ENCODE results near the gene PIK3R3.

The PIK3R3 gene

DNA sequence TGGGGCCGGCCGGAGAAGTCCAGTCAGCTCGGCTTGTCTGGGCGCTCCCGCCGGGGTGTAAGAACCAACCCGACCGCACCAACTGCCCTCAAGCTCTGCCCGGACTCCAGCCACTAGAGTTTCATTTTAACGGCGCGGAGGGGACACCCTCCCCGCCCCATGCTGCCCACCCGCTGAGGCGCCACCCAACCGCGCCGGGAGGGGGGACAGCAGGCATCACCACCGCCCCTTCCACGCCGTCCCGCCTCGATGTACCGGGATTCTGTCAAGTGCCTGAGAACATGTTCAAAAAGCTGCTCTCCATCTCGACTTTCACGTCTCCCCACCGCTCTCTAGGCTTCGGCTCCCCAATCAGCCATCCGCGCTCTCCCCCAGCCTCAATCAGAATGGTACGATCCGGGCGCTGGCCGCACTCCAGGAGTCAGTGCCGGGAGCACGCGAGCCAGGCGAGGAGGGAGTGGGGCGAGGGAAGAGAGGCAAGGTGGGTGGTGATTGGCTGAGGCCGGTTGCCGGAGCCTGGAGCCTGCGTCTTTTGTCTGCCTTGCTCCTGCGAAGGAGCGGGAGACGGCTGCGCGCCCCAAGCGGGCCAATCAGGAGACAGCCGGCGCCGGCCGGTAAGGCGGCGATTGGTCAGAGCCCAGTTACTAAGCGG, at the start of gene PIK3R3:
Gene PIK3R3, minus strand, starts transcription at position 101 of the 652 bp plus-strand sequence. CDS start 677 bp downstream, outside the sequence.
- DNase-seq = peak; percentile 99

DNA sequence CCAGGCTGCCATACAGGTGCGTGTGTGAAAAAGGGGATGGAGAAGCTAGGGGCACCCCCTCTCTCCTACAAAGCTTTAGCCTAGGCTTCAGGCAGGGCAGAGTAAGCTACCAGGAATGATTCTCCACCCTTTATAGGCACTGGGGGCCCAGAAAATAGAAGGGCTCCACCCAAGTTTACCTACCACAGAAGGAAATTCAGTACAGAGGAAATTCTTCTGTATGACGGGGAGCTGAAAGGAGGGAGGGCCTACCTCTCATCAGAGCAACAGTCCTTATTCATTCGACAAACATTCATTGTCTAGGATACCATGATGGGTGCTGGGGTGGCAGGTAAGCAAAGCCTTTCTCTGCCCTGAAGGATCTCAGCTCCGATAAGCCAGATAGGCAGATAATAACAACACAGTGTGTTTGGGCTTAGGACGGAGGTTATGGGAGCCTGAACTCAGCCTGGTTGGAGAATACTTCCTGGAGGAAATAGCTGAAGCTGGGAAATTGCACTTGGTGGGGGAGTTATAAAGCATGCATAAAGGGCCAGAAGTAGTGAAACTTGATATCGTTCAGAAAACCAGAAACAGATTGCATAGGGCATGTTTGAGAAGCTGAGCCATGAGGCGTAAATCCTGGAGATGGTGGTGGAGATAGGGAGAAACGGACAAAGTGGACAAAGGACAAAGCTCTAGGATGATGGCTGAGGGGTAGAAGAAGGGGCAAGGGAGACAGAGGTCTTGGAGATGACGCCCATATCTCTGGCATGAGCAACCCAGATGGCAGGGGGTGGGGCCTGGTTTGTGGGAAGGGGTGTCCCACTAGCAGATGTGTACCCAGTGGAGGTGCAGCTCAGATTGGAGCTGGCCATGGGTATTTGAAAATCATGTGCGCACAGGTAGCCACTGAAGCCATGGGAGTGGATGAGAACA, 49.2 kb upstream of the PIK3R3 start:
- no peak for DNase-seq

- no peak for DNase-seq
These were observed 47.7 kb upstream of the PIK3R3 start for GRCh38 chr1:46180082-46180616.

- peak; percentile 86 for DNase-seq
These were observed 47.0 kb upstream of the PIK3R3 start for GRCh38 chr1:46179138-46180081.

GRCh38 chr1:46176211-46176865, 43.9 kb upstream of the PIK3R3 start, which contains the start of gene P3R3URF:
Gene P3R3URF, minus strand, starts transcription at chr1:46176488. Its CDS starts 17 bp downstream, at chr1:46176471.
- no peak for DNase-seq

GRCh38 chr1:46175243-46175642, 42.8 kb upstream of the PIK3R3 start:
- no peak for DNase-seq

DNA sequence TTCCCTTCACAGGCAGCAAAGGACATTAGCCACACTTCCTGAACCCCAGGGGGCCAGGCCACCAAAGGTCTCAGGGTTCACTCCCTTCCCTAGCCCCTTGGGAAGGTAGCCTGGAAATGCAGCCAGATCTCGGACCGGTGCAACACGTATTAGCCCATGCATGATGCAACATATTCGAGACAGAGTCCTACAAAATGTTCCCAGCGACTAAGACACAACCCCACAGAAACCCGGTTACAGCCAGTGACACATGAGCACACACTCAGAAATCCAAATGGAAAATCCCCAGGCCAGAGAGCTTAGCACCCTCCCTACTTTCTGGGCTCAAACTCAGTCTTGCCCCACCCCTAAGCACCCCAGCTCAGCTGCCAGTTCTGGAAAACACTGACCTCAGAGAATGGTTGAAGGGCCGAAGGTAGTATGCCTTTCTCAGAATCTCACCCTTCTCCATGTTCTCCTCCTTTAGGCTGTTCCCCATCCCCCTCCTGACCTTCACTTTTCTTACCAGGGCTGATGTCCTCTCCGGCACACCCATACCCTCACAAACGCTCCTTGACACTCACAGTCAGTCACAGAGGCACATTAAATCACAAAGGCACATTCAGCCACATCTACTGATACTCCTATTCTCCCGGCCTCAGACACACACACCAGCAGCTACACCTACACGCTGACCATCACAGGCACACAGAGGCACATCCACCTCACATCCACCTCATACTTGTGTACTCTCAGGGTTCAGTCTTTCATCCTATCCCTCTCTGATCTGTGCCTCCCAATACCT, 42.2 kb upstream of the PIK3R3 start, which contains the start of gene TSPAN1:
Gene TSPAN1, plus strand, starts transcription at position 640 of the 784 bp plus-strand sequence. CDS start 6,021 bp downstream, outside the sequence.
- DNase-seq = no peak

- DNase-seq = no peak
These were observed 41.0 kb upstream of the PIK3R3 start for GRCh38 chr1:46173361-46173856.

DNA sequence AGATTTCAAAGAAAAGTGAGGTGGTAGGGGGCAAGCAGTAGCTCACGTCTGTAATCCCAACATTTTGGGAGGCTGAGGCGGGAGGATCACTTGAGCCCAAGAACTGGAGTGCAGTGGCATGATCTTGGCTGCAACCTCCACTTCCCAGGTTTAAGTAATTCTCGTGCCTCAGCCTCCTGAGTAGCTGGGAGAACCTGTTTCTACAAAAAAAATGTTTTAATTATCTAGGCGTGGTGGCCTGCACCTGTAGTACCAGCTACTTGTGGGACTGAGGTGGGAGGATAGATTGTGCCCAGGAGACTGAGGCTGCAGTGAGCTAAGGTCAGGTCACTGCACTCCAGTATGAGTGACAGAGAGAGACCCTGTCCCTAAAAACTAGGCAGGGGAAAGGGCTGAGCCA, 39.9 kb upstream of the PIK3R3 start:
- DNase-seq = no peak

GRCh38 chr1:46171871-46172270, 39.4 kb upstream of the PIK3R3 start:
- no peak for DNase-seq

DNA sequence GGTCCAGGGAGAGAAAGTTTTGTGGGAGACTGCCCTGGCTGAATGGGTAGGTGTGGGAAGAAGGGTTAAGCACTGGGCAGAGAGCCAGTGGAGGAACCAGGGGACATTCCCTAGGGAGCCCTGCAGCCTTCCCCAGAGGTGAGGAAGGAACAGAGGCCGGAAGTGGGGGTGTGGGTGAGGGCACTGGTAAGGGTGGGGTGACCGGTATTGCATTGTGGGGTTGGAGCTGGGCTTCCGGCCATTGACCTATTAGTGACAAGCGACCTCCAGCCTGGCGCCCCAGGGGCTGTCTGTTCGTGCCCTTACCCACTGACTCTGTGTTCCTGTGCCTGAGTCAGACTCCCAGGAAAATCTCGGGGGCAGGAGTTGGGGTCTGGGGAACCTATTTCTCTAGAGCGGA, 38.9 kb upstream of the PIK3R3 start:
- DNase-seq = no peak

- DNase-seq = no peak
These were observed 37.5 kb upstream of the PIK3R3 start for GRCh38 chr1:46169811-46170454.

GRCh38 chr1:46168477-46168876, 36.0 kb upstream of the PIK3R3 start:
- peak; percentile 39 for DNase-seq

GRCh38 chr1:46166521-46167462, 34.4 kb upstream of the PIK3R3 start:
- DNase-seq = no peak

GRCh38 chr1:46160212-46160611, 27.8 kb upstream of the PIK3R3 start:
- DNase-seq = no peak

GRCh38 chr1:46159516-46159915, 27.1 kb upstream of the PIK3R3 start:
- no peak for DNase-seq

DNA sequence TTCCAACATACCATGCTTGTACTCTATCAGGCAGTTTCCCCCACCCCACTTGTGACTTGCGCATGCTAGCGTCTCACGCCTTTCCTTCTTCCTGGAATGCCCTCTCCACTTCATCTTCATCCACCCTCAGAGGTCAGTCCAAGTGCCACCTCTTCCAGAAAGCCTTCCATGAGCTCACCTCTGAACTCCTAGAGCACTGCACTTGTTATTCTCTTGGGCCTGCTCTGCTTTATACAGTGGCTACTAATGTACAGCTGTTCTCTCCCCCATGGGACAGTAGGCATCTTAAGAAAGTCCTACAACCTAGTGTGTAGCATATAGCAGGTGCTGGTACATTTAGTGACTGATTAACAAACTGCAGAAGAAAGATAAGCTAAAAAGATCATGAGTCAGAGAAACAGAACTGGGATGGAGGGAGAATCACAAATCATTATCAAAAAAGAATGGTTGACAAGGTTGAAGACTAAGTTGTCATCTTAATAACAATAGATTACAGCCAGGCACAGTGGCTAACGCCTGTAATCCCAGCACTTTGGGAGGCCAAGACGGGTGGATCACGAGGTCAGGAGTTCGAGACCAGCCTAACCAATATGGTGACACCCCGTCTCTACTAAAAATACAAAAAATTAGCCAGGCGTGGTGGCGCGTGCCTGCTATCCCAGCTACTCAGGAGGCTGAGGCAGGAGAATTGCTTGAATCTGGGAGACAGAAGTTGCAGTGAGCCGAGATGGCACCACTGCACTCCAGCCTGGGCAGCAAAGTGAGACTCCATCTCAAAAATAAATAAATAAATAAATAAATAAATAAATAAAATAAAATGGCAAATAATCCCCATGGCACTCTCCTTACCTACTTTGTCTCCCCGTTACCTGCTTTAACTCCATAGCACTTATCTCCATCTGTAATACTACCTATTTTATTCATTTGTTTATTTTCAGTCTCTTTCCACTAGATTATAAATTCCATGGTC, 26.2 kb upstream of the PIK3R3 start:
- no peak for DNase-seq

DNA sequence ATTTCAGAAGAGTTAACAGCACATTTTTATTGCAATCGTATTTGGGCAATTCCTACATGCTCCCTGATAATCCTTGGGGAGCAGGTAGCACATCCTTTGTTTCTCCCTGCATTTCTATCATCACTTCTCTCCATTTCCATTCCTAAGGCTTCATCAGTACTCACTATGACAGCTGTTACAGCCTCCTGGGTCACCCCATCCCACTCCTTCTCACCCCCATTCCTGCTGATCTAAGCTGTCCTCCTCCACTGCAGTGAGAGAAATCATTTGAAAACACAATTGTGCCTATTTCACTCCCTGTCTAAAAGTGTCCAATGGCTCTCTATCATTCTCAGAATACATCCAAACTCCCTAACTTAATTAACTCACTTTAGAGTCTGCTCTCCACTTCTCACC, 25.5 kb upstream of the PIK3R3 start:
- DNase-seq = no peak

Data from suppressor macrophage treated with lipopolysaccharide for 4 hours (primary cell).